GM21737 (cell line): ENCODE results near the gene TNIP1.

Experiments
- ATAC-seq: cut with Tn5 transposase; IDR thresholded peaks from one replicate; pipeline ENCODE4 v1.9.1; 2021; ENCODE audit warnings: mild to moderate bottlenecking, moderate library complexity; ENCODE audit not compliant: unreplicated experiment

The TNIP1 gene

DNA sequence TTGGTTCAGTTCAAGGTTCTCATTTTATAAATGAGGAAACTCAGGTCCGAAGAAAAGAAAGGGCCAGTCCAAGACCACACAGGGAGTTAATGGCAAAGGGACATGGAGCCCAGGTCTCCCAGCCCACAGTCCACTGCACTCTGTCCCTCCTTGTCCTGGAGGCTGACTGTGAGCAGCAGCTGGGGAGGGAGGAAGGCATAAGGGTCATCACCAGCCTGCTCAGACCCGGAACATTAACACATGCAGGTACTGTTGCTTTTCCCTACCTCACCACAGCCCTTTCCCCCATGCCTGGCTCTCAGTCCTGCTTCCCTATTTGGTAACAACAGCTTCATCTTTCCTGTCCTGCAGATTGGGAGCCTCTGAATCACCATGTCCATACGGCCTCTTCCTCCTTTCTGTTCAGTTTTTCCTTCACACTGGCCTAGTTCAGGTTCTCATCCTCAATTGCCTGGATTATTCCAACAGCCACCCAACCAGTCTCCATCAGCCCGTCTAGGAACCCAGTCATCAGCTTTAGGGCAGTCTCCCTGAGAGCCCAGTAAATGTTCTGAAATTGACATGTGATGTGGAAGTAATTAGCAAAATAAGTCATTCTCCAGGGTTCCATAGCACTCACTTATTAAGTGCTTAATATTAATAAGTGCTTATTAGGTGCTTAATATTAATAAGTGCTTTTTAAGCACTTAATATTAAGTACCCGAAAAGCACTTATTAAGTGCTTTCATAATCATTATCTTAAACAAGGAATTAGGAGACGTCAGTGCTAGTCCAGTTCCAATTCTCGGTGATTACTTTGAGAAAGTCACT is 56.2 kb downstream of the TNIP1 start:
- no peak for ATAC-seq

DNA sequence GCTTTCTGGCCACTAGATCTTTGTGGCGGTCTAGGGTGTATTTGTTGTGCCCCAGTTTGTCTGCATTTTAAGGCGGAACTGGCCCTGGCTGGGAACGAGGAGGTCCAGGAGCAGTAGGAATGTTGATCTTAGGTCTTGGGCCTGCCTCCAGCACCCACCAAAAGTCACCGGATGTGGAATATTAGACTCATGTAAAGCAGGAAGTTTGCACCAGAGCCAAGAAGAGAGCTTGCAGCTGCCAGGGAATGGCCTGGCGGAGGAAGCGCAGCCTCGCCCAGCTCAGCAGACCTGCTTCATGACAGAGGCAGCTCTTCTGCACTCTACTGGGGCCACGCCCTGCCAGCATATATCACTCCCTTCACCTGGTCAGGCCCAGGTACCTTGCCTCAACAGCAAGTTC is 57.2 kb downstream of the TNIP1 start:
- ATAC-seq, result no peak

DNA sequence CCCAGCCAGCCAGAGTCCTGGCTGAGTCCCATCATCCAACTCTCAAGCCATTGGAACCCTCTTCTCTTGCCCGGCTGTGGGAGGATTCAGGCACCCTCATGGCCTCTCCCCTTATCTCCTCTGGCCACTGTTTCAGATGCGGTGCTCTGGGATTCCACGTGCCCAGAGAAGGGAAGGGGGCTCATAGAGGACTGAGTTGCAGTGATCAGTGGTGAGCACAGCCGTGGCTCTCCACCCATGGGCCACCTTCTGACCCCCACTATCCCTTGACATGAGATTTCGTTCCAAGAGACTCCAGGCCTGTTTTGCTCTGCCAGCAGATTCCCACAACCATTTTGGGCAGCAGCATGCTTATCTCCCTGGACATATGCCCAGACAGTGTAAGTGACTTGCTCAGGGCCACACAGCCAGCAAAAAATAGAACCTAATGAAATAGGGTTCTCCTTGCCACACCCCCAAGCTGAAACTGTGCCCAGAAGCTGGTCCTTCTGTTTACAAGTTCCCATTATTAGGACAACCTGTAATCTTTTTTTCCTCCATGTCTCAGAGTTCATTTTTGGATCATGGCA is 57.7 kb downstream of the TNIP1 start:
- no peak for ATAC-seq

DNA sequence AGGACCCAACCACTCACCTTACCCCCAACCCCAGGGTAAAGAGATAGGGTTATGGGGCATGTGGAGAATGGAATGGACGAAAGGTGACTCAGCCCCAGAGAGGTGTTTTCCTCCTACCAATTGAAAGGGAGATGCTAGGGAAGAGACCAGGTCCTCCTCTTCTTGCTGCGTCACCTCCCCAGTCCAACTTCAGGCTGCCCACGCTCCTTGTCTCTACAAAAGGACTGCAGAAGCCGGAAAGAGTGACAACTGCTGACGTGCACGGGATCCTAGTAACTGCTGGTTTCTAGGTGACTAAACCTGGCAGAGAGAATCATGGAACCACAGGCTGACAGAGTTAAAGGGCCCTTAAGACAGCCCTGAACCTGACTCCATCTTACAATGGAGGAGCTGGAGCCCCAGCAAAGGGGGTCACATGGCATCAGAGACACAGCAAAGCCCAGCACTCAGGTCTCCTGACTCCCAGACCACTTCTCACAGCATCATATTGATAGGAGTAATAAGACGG is 58.3 kb downstream of the TNIP1 start:
- ATAC-seq, result no peak

DNA sequence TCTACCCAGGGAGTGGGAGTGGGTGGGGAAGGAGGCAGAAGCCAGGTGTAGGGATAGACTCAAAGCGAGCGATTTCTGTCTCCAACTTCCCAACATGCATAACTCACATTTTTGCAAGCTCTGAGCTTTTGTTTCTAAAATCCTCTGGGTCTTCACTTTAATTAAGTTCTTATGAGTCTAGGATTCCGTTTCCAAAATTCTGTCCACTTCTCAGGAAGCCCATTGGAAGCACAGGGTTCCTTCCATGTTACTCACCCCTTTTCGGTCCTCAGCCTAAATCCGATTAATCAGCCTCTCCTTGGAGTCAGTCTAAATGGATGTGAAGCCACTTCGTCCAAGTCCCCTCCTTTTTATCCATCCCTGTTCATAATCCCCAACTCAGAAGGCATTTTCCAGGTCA is 59.1 kb downstream of the TNIP1 start:
- ATAC-seq, result no peak

DNA sequence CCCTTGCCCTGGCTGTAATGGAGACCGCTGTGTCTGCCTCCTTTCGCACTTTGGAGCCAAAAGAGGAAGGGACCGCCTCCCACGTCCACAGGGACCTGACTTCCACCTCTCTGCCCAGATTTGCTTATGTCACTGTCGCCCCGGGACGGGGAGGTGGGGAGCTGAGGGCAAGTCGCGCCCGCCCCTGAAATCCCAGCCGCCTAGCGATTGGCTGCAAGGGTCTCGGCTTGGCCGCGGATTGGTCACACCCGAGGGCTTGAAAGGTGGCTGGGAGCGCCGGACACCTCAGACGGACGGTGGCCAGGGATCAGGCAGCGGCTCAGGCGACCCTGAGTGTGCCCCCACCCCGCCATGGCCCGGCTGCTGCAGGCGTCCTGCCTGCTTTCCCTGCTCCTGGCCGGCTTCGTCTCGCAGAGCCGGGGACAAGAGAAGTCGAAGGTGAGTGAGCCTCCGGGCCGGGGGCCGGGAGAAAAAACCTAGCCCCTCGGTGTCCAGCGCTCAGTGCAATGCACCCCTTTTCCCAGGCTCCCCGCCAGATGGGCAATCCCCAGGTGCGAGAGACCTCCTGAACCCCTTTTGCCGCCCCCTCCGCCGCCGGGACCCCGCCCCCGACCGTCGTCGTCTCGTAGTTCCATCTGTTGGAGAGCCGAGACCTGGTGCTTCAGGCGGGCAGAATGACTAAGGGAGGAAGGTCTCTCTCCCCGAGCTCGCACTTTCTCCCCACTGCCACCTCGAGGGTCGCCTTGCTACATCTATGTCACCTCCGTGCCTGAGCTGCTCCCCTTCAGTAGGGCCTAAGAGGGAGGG is 60.3 kb downstream of the TNIP1 start, which contains the start of gene GPX3:
Gene GPX3 (plus strand): TSS at position 288 of the 807 bp plus-strand sequence. CDS start 64 bp downstream, at position 352.
- peak; percentile 74 for ATAC-seq

DNA sequence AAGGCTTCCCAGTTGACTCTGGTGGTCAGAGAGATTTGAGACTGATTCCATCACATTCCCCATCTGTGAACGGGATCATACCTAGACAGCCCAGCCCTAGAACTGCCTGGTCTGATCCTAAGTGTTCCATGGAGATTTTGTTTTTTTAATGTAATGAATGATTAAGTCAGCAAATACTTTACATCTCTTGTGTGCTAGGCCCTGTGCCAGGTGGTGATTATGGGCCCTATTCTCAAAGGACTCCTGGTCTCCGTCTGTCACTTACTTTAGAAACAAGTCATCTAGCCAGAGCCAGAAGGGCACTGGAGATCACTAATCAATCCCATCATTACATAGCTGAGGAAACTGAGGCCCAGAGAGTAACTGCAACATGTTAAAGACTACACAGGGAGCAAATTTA is 61.5 kb downstream of the TNIP1 start:
- ATAC-seq, result no peak

DNA sequence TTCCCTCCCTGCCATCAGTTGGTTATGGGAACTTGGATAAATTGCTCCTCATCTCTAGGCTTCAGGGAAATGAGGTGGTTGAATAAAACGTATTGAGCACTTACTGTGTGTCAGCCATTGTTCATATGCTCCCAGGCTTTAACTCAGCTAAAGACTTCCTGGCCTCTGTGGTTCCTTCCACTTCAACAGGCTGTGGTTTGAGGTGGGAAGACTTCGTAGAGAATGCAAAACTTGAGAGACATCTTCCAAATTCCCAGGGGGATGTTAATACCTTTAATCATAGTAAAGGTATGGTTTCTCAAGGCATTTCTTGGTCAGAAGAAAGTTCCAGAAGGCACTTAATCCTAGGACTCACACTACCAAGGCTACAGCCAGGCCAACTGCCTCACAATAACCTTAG is 62.0 kb downstream of the TNIP1 start:
- ATAC-seq, result no peak

DNA sequence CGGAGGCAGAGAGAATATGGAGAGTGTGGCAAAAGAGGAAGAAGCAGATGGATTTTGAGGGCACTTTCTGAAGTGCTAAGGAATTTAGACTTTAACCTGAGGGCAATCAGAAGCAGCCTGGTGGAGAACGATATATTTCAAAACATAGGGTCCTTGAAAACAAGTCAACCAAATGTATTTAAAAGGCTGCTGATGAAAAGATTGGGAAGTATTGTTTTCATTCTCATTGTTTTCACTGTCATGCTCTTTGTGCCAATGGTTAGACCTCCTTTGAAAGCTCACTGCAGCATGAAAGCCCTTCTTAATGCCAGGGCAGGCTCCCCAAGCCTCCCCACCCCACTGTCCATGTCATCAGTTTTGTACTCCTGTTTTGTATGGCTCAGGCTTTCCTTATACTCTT is 62.9 kb downstream of the TNIP1 start:
- ATAC-seq, result no peak

DNA sequence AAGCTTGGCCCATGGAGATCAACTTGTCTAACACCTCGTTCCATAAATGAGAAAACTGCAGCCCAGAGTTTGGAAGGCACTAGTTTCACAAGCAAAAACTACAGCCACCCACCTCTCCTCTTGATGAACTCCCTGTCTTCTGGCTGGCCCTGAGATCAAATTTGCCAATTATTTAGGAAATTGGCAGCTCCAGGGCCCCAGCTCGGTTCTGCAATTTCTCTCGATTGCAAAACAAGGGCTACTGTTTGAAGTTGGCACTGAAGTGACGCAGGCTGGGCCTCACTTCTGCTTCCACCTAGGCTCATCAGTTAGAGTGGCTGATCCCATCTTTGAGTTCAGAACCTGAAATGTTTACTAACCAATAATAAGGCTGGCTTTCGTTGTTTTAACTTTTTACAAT is 64.1 kb downstream of the TNIP1 start:
- ATAC-seq, result no peak

DNA sequence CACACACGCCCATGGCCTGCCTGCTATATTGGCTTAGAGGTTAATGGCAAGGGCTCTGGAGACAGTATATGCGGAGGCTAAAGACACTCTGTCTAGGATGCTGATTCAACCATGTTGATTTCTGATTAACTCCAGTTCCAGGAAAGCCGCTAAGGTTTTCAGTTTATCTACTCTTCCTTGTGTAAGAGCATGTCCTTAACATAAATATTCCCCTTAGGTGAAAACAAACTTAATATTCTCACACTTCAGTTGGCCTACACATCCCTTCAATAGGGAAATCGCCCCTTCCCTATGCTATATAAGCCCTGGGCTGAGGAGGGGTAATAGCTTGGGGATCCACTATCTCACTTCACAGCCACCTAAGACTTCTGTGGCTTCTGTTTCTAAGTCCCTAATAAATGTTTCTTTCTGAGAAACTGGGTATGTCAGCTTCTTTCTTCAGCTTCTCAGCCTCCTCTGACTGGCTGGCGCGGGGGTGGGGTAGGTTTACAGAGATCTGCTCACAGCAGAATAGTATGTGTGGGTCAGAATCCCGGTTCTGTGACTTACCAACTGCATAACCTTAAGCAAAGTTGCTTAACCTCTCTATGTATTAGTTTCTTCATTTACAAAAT is 64.8 kb downstream of the TNIP1 start:
- no peak for ATAC-seq

DNA sequence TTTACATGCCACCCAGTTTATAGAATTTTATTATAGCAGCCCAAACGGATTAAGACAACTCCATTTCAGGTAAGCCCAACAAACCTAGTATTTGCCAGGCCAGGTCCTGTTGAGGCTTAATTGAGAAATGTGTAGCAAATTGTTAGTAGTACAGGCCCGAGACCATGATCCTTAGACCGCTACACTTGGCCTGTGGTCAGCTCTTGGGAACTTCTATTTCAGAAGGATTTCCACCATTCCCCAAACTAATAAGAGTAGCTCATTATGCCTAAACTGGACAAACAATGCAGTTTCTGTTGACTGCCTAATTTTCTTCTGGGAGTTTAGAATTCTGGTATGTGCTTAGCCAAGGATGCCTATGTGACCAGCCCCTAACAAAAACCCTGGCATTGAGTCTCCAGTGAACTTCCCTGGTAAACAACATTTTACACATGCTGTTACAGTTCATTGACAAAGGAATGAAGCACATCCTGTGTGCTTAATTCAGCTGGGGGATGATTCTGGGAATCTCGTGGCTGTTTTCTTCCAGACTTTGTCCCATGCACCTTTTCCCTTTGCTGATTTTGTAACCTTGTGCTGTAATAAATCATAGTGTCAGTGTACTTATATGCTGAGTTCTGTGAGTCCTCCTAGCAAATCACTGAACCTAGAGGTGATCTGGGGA is 66.0 kb downstream of the TNIP1 start:
- no peak for ATAC-seq

DNA sequence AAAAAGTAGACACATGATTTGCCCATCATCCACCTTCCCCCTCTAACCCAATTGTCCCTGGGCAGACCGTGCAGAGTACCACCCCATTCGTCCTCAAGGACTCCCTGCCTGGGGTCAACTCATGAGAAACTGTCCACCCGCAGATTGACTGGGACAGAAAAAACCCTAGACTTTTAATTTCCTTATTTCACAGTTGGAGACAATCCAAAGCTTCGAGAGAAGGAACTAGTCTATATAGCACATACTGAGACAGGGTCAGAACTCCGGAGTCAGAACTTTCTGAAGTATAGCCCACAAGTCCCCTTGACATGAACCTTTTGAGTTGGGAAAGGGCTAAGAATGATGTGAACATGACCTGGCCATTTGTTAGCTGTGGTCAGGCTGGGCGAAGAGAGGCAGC is 68.0 kb downstream of the TNIP1 start:
- ATAC-seq, result no peak

DNA sequence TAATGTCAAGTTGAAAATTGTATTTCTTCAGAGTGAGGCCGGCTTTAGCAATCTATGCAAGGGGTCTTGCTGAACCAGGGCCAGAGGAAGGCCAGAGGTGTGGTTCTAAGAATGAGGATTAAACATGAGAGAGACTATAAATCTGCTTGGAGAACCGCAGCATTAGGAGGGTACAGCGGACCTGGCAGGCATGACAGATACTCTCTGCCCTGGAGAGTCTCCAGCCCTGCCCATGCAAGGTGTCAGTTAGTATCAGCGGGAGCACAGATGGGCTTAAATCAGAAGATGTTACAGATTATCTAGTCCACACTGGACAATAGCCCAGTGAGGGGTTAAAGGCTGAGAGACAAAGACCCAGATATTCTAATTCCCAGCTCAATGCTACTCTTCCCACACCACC is 71.9 kb downstream of the TNIP1 start:
- ATAC-seq, result no peak

DNA sequence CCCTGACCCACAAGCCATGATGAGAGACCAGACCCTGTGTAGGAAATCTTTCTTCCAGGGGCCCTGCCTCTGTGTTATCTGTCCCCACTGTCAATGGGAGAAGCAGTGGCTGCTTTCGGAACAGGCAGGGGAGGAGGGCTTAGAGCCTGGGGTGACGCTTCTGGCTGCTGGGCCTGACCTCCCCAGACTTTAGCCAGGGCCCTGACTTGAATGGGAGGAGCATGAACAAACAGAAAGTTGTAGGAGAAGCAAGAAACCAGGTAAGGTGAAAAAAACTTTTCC is 72.7 kb downstream of the TNIP1 start:
- no peak for ATAC-seq

DNA sequence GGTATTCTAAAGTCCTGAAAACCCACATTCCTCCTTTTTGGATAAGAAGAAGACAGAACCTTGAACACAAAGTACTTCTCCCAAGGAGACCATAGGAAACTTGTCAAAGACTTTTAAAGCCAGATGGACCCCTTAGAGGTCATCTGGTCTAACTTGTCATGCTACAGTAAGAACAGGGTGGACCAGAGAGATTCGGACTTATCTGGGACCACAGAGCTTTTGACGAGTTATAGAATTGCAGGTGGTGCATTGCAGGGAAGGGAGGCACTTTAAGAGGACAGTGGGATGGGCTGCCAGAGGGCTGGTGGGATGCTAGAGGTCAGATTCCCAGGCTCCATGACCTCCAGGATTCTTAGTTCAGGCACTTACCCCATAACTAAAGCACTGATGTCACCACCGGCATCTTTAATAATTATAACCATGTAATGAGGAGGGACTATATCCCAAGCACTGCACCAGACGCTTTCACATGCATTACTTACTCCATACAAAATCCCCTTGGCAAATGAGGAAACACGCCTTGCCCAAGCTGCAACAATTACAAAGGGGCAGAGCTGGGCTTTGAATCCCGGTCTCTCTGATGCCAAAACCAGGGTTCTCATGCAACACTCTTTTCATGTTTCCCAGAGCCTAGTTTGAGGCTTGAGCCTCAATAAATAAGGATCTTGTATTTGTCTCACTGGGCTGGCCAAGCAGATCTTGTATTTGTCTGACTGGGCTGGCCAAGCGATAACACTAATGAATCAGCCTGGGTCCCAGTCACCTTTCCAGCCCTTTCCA is 73.2 kb downstream of the TNIP1 start:
- no peak for ATAC-seq

DNA sequence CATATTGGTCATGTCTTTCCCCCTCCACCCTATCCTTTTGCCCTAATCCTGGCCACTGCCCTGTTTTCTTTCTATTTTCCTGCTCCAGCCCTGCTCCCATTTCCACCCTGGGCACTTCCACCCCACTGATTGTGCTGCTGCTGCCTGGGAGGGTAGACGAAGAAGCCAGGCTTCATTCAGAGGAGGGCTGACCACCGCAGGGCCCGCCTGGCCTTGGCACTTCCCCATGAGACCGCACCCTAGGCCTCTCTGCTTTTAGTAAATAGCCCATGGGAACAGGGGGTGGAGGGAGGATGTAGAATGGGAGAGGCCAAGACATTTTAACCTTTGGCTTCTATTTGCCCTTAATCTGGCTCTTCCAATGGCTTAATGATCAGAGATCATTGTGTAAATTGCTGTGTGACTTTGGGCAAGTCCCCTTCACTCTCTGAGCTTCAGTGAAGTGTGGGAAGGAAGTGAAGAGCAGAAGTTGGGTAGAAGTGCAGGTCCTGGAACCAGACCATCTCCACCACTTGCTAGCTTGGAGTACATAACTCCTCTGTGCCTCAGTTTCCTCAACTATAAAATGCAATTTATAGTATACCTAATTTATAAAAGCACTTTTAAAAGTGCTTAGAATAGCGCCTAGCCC is 74.0 kb downstream of the TNIP1 start:
- ATAC-seq, result no peak

DNA sequence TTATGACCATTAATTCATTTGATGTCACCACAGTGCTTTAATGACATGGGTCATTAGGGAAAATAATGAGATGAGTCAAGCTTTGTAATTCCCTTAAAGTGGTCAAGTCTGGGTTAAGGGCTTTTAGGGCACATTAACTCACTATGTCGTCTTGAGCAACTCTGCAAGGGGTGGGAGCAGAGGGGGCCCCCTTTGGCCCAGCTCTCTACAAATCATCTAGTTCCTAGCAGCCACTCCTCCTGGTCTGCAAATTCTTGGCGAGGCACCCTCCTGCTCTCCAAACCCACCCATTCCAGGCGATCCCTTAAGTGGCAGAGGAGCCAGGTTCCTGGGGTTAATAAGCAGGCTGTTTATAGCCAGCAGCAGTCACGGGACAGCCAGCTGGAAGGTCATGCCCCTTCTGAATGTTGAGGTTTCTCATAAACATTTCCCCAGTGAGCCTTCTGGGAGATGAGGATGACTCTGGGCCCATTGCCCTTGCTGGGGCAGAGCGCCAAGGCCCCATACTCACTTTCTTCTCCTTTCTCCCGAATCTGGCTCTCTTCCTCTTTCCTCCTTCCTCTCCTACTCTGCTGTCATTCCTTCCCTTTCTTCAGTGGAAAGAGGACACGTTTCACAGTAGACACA is 74.8 kb downstream of the TNIP1 start:
- ATAC-seq, result no peak
